ENCODE data around the gene SPATC1L.

Gene SPATC1L

GRCh38 chr21:46160907-46161632, 23.2 kb downstream of the SPATC1L start:
- DNase-seq = no peak

GRCh38 chr21:46160657-46160906, 23.7 kb downstream of the SPATC1L start:
- DNase-seq = no peak

GRCh38 chr21:46159841-46160656, 24.2 kb downstream of the SPATC1L start:
- DNase-seq = no peak

- DNase-seq = no peak
These were observed 24.9 kb downstream of the SPATC1L start for GRCh38 chr21:46159390-46159789.

- DNase-seq = no peak
These were observed 25.5 kb downstream of the SPATC1L start for GRCh38 chr21:46158666-46159300.

GRCh38 chr21:46157987-46158451, 26.2 kb downstream of the SPATC1L start:
- DNase-seq = no peak

GRCh38 chr21:46157396-46157986, 26.8 kb downstream of the SPATC1L start:
- no peak for DNase-seq

GRCh38 chr21:46156678-46157077, 27.6 kb downstream of the SPATC1L start:
- DNase-seq = no peak

GRCh38 chr21:46156378-46156645, 27.9 kb downstream of the SPATC1L start:
- no peak for DNase-seq

- no peak for DNase-seq
These were observed 28.5 kb downstream of the SPATC1L start, which contains the start of gene FTCD for GRCh38 chr21:46155514-46156377. Gene FTCD, minus strand, starts transcription at chr21:46155579. Its CDS starts 56 bp downstream, at chr21:46155523.

GRCh38 chr21:46154955-46155513, 29.2 kb downstream of the SPATC1L start:
- DNase-seq = no peak

- no peak for DNase-seq
These were observed 29.9 kb downstream of the SPATC1L start for GRCh38 chr21:46154155-46154954.

- peak in 1 of 2 donors; percentile 52 for DNase-seq
These were observed 30.8 kb downstream of the SPATC1L start for GRCh38 chr21:46153247-46154154.

GRCh38 chr21:46152927-46153246, 31.4 kb downstream of the SPATC1L start:
- no peak for DNase-seq

GRCh38 chr21:46151989-46152926, 32.0 kb downstream of the SPATC1L start:
- no peak for DNase-seq

- no peak for DNase-seq
These were observed 32.8 kb downstream of the SPATC1L start for GRCh38 chr21:46151261-46151988.

GRCh38 chr21:46150491-46151121, 33.7 kb downstream of the SPATC1L start:
- DNase-seq = no peak

- no peak for DNase-seq
These were observed 34.2 kb downstream of the SPATC1L start for GRCh38 chr21:46150073-46150472.

Data from stimulated activated CD4-positive, alpha-beta T cell treated with anti-CD3 and anti-CD28 coated beads, Interleukin-2, amount 100 ng/mL, for 48 hours (primary cell).